SJSA1 (cell line): ENCODE results near the gene BEND3. TPM values are rescaled to one million over a fixed set of nuclear protein-coding genes. Genes with fewer than 3 reads are reported as not detected.

Source experiments
- DNase-seq, 2 experiments: peaks; one replicate each; pipeline ENCODE4 v3.0.0-alpha.2; 2015 to 2020; ENCODE audit warnings: low spot score in 2 of 2, low read depth in 1 of 2
- H3K27ac ChIP-seq: fragments of 250-450 bp; sonication (Bioruptor Pico); 2 replicates; pipeline ENCODE4 v1.5.1; 2020; ENCODE audit warnings: mild to moderate bottlenecking, moderate library complexity
- H3K27me3 ChIP-seq: fragments of 250-450 bp; sonication (Bioruptor Pico); replicated peaks from 2 replicates; pipeline ENCODE4 v1.5.1; 2020; ENCODE audit warnings: mild to moderate bottlenecking, moderate library complexity
- H3K36me3 ChIP-seq: fragments of 250-450 bp; sonication (Bioruptor Pico); 2 replicates; pipeline ENCODE4 v1.5.1; 2020; ENCODE audit warnings: mild to moderate bottlenecking
- H3K4me1 ChIP-seq: fragments of 250-450 bp; sonication (Bioruptor Pico); replicated peaks from 2 replicates; pipeline ENCODE4 v1.6.1; 2021; ENCODE audit warnings: mild to moderate bottlenecking
- H3K4me3 ChIP-seq: fragments of 250-450 bp; sonication (Bioruptor Pico); 2 replicates; pipeline ENCODE4 v1.5.1; 2020; ENCODE audit warnings: mild to moderate bottlenecking
- H3K9me3 ChIP-seq: fragments of 250-450 bp; sonication (Bioruptor Pico); replicated peaks from 2 replicates; pipeline ENCODE4 v1.5.1; 2020; ENCODE audit warnings: mild to moderate bottlenecking
- total RNA-seq: library from RNA; depleted of rRNA; stranded (reverse); fragments of >200 nt; shearing (Covaris generic); gene quantifications from 2 replicates; pipeline ENCODE4 v1.2.3, GENCODE V29; 2014

The BEND3 gene
- total RNA-seq, 1 experiment from 2014 or later, result 4.5 TPM

GRCh38 chr6:107115695-107116327 lies 496 bp upstream of the BEND3 start:
- Histone ChIP-seq H3K4me1 (peaks cover 16% of the 10 kb centered on the region), H3K4me3 (peak overlapping the region; percentile 56), H3K36me3 (no peaks in the 10 kb centered on the region), H3K27me3 (peaks cover 17% of the 10 kb centered on the region), H3K9me3 (no peaks in the 10 kb centered on the region), H3K27ac (no peak overlapping the region)
- DNase-seq, result peak; percentile 55 to 59

GRCh38 chr6:107114213-107114925 lies 946 bp downstream of the BEND3 start:
- peak; percentile 85 to 90 for DNase-seq
- H3K36me3 ChIP-seq, result no peaks in the 10 kb centered on the region
- H3K9me3 ChIP-seq, result no peaks in the 10 kb centered on the region
- H3K4me1 ChIP-seq, result peaks cover 16% of the 10 kb centered on the region
- peaks cover 17% of the 10 kb centered on the region for H3K27me3 ChIP-seq
- H3K4me3 ChIP-seq, result peak overlapping the region; percentile 56
- no peak overlapping the region for H3K27ac ChIP-seq

GRCh38 chr6:107110200-107110599 lies 5.1 kb downstream of the BEND3 start:
- H3K9me3 ChIP-seq, result no peaks in the 10 kb centered on the region
- no peaks in the 10 kb centered on the region for H3K27me3 ChIP-seq
- H3K4me3 ChIP-seq, result no peak overlapping the region
- H3K27ac ChIP-seq, result no peak overlapping the region
- DNase-seq, result no peak
- no peaks in the 10 kb centered on the region for H3K36me3 ChIP-seq
- H3K4me1 ChIP-seq, result peaks cover 15% of the 10 kb centered on the region

- Histone ChIP-seq H3K27me3 (no peaks in the 10 kb centered on the region), H3K9me3 (no peaks in the 10 kb centered on the region), H3K4me3 (no peak overlapping the region), H3K36me3 (no peaks in the 10 kb centered on the region), H3K4me1 (peaks cover 9% of the 10 kb centered on the region), H3K27ac (no peak overlapping the region)
- DNase-seq, result no peak
Observed at GRCh38 chr6:107108201-107108890, 7.0 kb downstream of the BEND3 start.

- H3K4me3 ChIP-seq, result no peak overlapping the region
- DNase-seq, result no peak
- no peak overlapping the region for H3K27ac ChIP-seq
Observed at GRCh38 chr6:107107791-107108190, 7.5 kb downstream of the BEND3 start.

GRCh38 chr6:107106165-107106564 lies 9.2 kb downstream of the BEND3 start:
- Histone ChIP-seq H3K4me1 (peaks cover 9% of the 10 kb centered on the region), H3K27me3 (no peaks in the 10 kb centered on the region), H3K36me3 (no peaks in the 10 kb centered on the region), H3K9me3 (no peaks in the 10 kb centered on the region), H3K4me3 (no peak overlapping the region), H3K27ac (no peak overlapping the region)
- no peak for DNase-seq

More at GRCh38 chr6:107107791-107108190, 7.5 kb downstream of the BEND3 start:
- Histone ChIP-seq H3K27me3 (no peaks in the 10 kb centered on the region), H3K36me3 (no peaks in the 10 kb centered on the region), H3K4me1 (peaks cover 9% of the 10 kb centered on the region), H3K9me3 (no peaks in the 10 kb centered on the region)

GRCh38 chr6:107105511-107106116 lies 9.7 kb downstream of the BEND3 start:
- Histone ChIP-seq H3K36me3 (no peaks in the 10 kb centered on the region), H3K9me3 (no peaks in the 10 kb centered on the region), H3K27me3 (no peaks in the 10 kb centered on the region), H3K4me3 (no peak overlapping the region), H3K4me1 (peaks cover 9% of the 10 kb centered on the region), H3K27ac (no peak overlapping the region)
- DNase-seq, result no peak

GRCh38 chr6:107103082-107103481 lies 12.2 kb downstream of the BEND3 start:
- Histone ChIP-seq H3K4me3 (no peak overlapping the region), H3K9me3 (no peaks in the 10 kb centered on the region), H3K4me1 (peaks cover 9% of the 10 kb centered on the region), H3K27me3 (no peaks in the 10 kb centered on the region), H3K36me3 (no peaks in the 10 kb centered on the region), H3K27ac (no peak overlapping the region)
- no peak for DNase-seq

- Histone ChIP-seq H3K36me3 (no peaks in the 10 kb centered on the region), H3K27me3 (no peaks in the 10 kb centered on the region), H3K4me3 (no peak overlapping the region), H3K9me3 (no peaks in the 10 kb centered on the region), H3K4me1 (peaks cover 9% of the 10 kb centered on the region), H3K27ac (no peak overlapping the region)
- DNase-seq, result no peak
Observed at GRCh38 chr6:107102414-107102805, 12.9 kb downstream of the BEND3 start.

GRCh38 chr6:107101686-107102413 lies 13.5 kb downstream of the BEND3 start:
- Histone ChIP-seq H3K27me3 (no peaks in the 10 kb centered on the region), H3K4me3 (no peak overlapping the region), H3K36me3 (no peaks in the 10 kb centered on the region; the same call in 1 of the 2 replicates), H3K4me1 (peaks cover 9% of the 10 kb centered on the region), H3K27ac (no peak overlapping the region), H3K9me3 (no peaks in the 10 kb centered on the region)
- DNase-seq, result no peak

GRCh38 chr6:107101211-107101610 lies 14.1 kb downstream of the BEND3 start:
- Histone ChIP-seq H3K4me3 (no peak overlapping the region), H3K9me3 (no peaks in the 10 kb centered on the region), H3K27ac (no peak overlapping the region), H3K27me3 (no peaks in the 10 kb centered on the region), H3K36me3 (no peaks in the 10 kb centered on the region; the same call in 1 of the 2 replicates), H3K4me1 (peaks cover 9% of the 10 kb centered on the region)
- DNase-seq, result no peak

GRCh38 chr6:107098436-107099307 lies 16.6 kb downstream of the BEND3 start:
- no peak overlapping the region for H3K4me3 ChIP-seq
- no peaks in the 10 kb centered on the region for H3K27me3 ChIP-seq
- DNase-seq, result no peak
- H3K4me1 ChIP-seq, result no peaks in the 10 kb centered on the region; the same call in 1 of the 2 replicates
- no peak overlapping the region for H3K27ac ChIP-seq
- no peaks in the 10 kb centered on the region for H3K9me3 ChIP-seq
- no peaks in the 10 kb centered on the region; the same call in 1 of the 2 replicates for H3K36me3 ChIP-seq
